ENCODE data around the gene GNAI2. TPM values are rescaled to one million over a fixed set of nuclear protein-coding genes. Genes with fewer than 3 reads are reported as not detected.

GNAI2 gene
- total and polyA plus RNA-seq, 12 donors, result 109 to 275 (median 166) TPM

DNA sequence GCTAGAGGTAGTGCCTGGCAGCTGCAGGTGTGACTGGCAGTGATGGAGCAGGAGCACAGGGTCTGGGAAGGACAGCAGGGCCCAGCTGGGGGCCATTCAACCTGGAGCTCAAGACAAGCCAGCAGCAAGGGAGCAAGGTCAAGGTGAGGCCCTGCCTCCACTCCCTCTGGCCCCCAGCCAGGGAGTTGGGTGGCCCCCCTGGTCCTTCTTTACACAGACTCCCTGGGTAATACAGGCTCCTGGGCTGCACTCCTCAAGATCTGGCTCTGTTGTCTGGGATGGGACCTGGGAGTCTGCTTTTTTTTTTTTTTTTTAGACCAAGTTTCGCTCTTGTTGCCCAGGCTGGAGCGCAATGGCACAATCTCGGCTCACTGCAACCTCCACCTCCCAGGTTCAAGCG lies 14.5 kb downstream of the GNAI2 start:
- H3K36me3 ChIP-seq (replicated peaks in 1 of 2), result peaks cover 0 to 41% of the 10 kb centered on the region in 2 donors

DNA sequence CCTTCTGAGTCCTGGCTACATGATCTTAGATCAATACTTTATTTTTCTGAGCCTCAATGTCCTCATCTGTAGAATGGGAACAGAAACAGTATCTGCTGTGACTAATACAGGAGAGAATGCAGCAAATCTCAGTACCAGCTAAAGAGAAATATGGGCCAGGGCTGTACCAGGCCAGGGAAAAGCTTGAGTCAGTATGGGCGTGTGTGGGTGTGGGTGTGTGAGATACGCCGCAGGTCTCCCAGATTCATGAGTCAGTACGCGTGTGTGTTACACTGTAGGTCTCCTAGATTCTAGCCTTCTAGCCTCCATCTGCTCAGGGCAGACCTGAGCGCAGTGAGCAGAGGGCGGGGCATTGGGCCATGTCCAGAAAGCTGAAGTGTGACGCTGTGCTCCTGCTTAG lies 15.2 kb downstream of the GNAI2 start:
- DNase-seq, result peak in 5 of 7 donors; percentile 61 to 75 (median 69)
- Histone ChIP-seq H3K36me3 (replicated peaks in 1 of 2) (peaks cover 0 to 48% of the 10 kb centered on the region in 2 donors), H3K4me3 (no peak overlapping the region), H3K4me1 (replicated peaks in 1 of 2) (peaks cover 24 to 65% of the 10 kb centered on the region in 2 donors), H3K27ac (peak overlapping the region in 2 of 5 donors; percentile 18 to 71), H3K9me3 (replicated peaks in 1 of 3) (no peaks in the 10 kb centered on the region), H3K27me3 (no peaks in the 10 kb centered on the region)
- TF ChIP-seq, protein P1, sequence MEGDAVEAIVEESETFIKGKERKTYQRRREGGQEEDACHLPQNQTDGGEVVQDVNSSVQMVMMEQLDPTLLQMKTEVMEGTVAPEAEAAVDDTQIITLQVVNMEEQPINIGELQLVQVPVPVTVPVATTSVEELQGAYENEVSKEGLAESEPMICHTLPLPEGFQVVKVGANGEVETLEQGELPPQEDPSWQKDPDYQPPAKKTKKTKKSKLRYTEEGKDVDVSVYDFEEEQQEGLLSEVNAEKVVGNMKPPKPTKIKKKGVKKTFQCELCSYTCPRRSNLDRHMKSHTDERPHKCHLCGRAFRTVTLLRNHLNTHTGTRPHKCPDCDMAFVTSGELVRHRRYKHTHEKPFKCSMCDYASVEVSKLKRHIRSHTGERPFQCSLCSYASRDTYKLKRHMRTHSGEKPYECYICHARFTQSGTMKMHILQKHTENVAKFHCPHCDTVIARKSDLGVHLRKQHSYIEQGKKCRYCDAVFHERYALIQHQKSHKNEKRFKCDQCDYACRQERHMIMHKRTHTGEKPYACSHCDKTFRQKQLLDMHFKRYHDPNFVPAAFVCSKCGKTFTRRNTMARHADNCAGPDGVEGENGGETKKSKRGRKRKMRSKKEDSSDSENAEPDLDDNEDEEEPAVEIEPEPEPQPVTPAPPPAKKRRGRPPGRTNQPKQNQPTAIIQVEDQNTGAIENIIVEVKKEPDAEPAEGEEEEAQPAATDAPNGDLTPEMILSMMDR (IDR thresholded peaks at IDR 0.05), result no peak
- no peak for TF ChIP-seq POLR2A (IDR thresholded peaks at IDR 0.05)
- intact Hi-C loops (cut with DNase I), result no loop called here
- 47 to 63% (median 52%) methylated on average over 8 of the region's 8 CpGs for WGBS, 4 donors

More for the DNA sequence above, 14.5 kb downstream of the GNAI2 start:
- H3K27ac ChIP-seq, result peak overlapping the region in 1 of 5 donors; percentile 84
- TF ChIP-seq POLR2A (IDR thresholded peaks at IDR 0.05), result no peak
- 79 to 100% (median 89%) methylated on average over 1 to 4 of the region's 4 CpGs for WGBS, 4 donors
- H3K9me3 ChIP-seq (replicated peaks in 1 of 3), result no peaks in the 10 kb centered on the region
- intact Hi-C loops (cut with DNase I), result no loop called here
- DNase-seq, result peak in 1 of 7 donors; percentile 65
- H3K27me3 ChIP-seq, result no peaks in the 10 kb centered on the region
- H3K4me1 ChIP-seq (replicated peaks in 1 of 2), result peaks cover 31 to 72% of the 10 kb centered on the region in 2 donors
- no peak overlapping the region for H3K4me3 ChIP-seq

DNA sequence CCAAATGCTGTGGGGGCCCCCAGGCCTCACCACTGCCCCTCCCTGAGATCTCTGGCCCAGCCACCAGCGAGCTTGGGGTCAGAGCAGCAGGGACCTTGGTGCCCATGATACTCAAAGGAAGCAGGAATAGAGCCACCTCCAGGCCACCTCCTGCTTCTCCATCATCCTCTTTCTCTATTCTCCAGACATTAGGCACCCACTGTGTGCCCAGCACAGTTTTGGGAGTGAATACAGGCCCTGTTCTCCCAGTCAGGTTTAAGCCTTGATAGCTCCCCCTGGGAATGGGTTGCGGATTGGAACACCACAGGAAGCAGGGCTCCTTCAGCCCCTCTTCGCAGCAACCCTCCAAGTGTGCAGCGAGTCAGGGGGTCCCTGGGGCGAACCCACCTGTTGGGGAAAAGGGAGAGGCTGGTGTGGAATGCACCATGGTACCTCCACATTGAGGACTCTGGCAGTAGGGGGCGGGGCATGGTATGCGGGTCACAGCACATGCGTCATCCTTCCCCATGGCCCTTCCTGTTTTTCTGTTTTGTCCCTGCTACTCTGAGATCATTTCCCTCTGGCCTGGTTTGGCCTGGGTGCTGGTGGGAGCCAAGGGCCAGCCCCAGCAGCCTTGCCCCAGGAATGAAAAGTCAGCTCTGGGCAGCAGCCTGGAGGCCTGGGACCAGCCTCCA lies 18.7 kb downstream of the GNAI2 start:
- H3K27me3 ChIP-seq, result no peaks in the 10 kb centered on the region
- peaks cover 0 to 67% of the 10 kb centered on the region in 2 donors for H3K36me3 ChIP-seq (replicated peaks in 1 of 2)
- peak overlapping the region; percentile 16 to 86 (median 60) for H3K27ac ChIP-seq
- 62 to 68% (median 64%) methylated on average over 4 to 8 of the region's 8 CpGs for WGBS, 4 donors
- no peak overlapping the region for H3K4me3 ChIP-seq
- intact Hi-C loops (cut with DNase I), result no loop called here
- TF ChIP-seq POLR2A (IDR thresholded peaks at IDR 0.05), result peak in 1 of 2 donors; percentile 11
- TF ChIP-seq, protein P1 (IDR thresholded peaks at IDR 0.05), result no peak
- H3K4me1 ChIP-seq (replicated peaks in 1 of 2), result peaks cover 0 to 34% of the 10 kb centered on the region in 2 donors
- no peaks in the 10 kb centered on the region for H3K9me3 ChIP-seq (replicated peaks in 1 of 3)
- peak in 6 of 7 donors; percentile 67 to 89 (median 74) for DNase-seq

DNA sequence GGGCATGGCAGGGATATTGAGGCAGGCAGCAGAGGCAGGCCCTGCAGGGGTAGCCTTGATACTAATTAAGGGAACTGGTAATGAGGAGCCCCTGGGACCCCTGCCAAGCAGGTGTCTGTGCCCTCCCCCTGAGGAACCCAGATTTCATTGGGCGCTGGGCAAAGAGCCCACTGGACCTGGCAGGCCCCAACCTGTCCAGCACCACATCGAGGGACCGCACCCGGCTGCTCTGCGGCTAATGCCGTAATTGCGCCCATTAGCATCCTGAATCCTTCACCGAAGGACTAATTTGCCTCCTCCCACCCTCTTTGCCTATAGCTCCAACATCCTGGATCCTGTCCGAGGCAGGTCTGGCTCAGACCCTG lies 19.2 kb downstream of the GNAI2 start:
- H3K36me3 ChIP-seq (replicated peaks in 1 of 2), result peaks cover 0 to 67% of the 10 kb centered on the region in 2 donors
- no peak overlapping the region for H3K4me3 ChIP-seq
- WGBS, 4 donors, result 77 to 93% (median 87%) methylated on average over 4 to 9 of the region's 9 CpGs
- no peaks in the 10 kb centered on the region for H3K9me3 ChIP-seq (replicated peaks in 1 of 3)
- TF ChIP-seq, protein P1 (IDR thresholded peaks at IDR 0.05), result no peak
- TF ChIP-seq POLR2A (IDR thresholded peaks at IDR 0.05), result no peak
- peaks cover 2 to 33% of the 10 kb centered on the region in 2 donors for H3K4me1 ChIP-seq (replicated peaks in 1 of 2)
- intact Hi-C loops (cut with DNase I), result no loop called here
- H3K27me3 ChIP-seq, result no peaks in the 10 kb centered on the region
- DNase-seq, result no peak
- peak overlapping the region; percentile 29 to 86 (median 60) for H3K27ac ChIP-seq

All from adrenal gland (tissue), 12 donors.